ENCODE data around the gene WEE1.

WEE1 gene

GRCh38 chr11:9566561-9567063, 6.9 kb upstream of the WEE1 start:
- no peak for DNase-seq (ENCODE audit: low spot score)

- no peak for DNase-seq (ENCODE audit: low spot score)
These were observed 6.1 kb upstream of the WEE1 start for GRCh38 chr11:9567401-9567800.

- DNase-seq (ENCODE audit: low spot score) = no peak
These were observed 5.2 kb upstream of the WEE1 start for GRCh38 chr11:9568161-9568853.

GRCh38 chr11:9568854-9569587, 4.4 kb upstream of the WEE1 start:
- no peak for DNase-seq (ENCODE audit: low spot score)

- no peak for DNase-seq (ENCODE audit: low spot score)
These were observed 3.8 kb upstream of the WEE1 start for GRCh38 chr11:9569588-9570164.

GRCh38 chr11:9570313-9571025, 3.0 kb upstream of the WEE1 start:
- DNase-seq (ENCODE audit: low spot score) = no peak

- no peak for DNase-seq (ENCODE audit: low spot score)
These were observed 2.3 kb upstream of the WEE1 start for GRCh38 chr11:9571071-9571762.

- no peak for DNase-seq (ENCODE audit: low spot score)
These were observed 1.7 kb upstream of the WEE1 start for GRCh38 chr11:9571763-9572115.

- DNase-seq (ENCODE audit: low spot score) = no peak
These were observed 528 bp downstream of the WEE1 start for GRCh38 chr11:9573775-9574621.

GRCh38 chr11:9574622-9575259, 1.3 kb downstream of the WEE1 start:
- peak; percentile 56 for DNase-seq (ENCODE audit: low spot score)

- no peak for DNase-seq (ENCODE audit: low spot score)
These were observed 2.1 kb downstream of the WEE1 start for GRCh38 chr11:9575260-9576240.

GRCh38 chr11:9576701-9577381, 3.4 kb downstream of the WEE1 start:
- DNase-seq (ENCODE audit: low spot score) = no peak

- DNase-seq (ENCODE audit: low spot score) = no peak
These were observed 4.1 kb downstream of the WEE1 start for GRCh38 chr11:9577556-9577955.

GRCh38 chr11:9580894-9581293, 7.4 kb downstream of the WEE1 start:
- DNase-seq (ENCODE audit: low spot score) = no peak

GRCh38 chr11:9581556-9582161, 8.2 kb downstream of the WEE1 start:
- DNase-seq (ENCODE audit: low spot score) = no peak

GRCh38 chr11:9590717-9591116, 17.2 kb downstream of the WEE1 start:
- DNase-seq (ENCODE audit: low spot score) = no peak

GRCh38 chr11:9594267-9595046, 21.0 kb downstream of the WEE1 start:
- DNase-seq (ENCODE audit: low spot score) = no peak

Measured in ecto neural progenitor cell (in vitro differentiated cells).